HG02840 (cell line): ENCODE data around the gene HAT1.
A peak's percentile ranks its signal among the peaks of the same experiment; 100 is the strongest.
"Not testable (repeated sequence)": the region's sequence is repeated elsewhere in the genome, so short reads cannot be mapped to it uniquely, and the experiment has no call there.

Source experiments
- ATAC-seq: cut with Tn5 transposase; IDR thresholded peaks from one replicate; pipeline ENCODE4 v1.9.1; 2021; ENCODE audit warnings: mild to moderate bottlenecking, moderate library complexity, moderate number of reproducible peaks; ENCODE audit not compliant: unreplicated experiment, low FRiP score

Gene HAT1, protein sequence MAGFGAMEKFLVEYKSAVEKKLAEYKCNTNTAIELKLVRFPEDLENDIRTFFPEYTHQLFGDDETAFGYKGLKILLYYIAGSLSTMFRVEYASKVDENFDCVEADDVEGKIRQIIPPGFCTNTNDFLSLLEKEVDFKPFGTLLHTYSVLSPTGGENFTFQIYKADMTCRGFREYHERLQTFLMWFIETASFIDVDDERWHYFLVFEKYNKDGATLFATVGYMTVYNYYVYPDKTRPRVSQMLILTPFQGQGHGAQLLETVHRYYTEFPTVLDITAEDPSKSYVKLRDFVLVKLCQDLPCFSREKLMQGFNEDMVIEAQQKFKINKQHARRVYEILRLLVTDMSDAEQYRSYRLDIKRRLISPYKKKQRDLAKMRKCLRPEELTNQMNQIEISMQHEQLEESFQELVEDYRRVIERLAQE

GRCh38 chr2:171922230-171923022 is at the start of gene HAT1:
TSS of gene HAT1 (plus strand) at chr2:171922461. CDS start at chr2:171922501, 40 bp downstream.
- peak; percentile 95 for ATAC-seq

GRCh38 chr2:171874517-171874916 is 47.7 kb upstream of the HAT1 start:
- no peak for ATAC-seq

- no peak for ATAC-seq
These were observed 47.3 kb upstream of the HAT1 start for GRCh38 chr2:171874963-171875362.

DNA sequence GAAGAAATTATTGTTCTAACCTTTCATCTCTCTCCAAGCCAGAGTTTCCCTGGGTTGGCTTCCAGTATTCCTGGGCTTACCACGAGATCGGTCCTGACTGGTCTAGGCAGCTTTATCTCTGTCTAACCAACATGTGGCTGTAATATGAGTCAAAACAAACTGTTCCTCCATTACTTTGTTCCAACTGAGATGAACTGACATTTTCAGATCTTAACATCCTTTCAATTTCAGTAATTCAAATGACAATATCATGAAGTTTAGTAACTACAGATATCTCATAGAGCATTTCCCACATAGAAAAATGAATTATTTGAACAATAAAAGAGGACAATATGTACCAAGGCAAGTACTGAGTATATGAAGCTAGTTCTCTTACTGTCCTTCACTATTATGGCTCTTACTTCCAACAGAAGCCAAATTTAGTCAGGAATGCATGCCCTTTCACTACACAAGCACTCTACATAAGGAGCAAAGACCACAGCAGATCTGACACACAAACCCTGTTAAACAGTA is 43.7 kb upstream of the HAT1 start:
- no peak for ATAC-seq

DNA sequence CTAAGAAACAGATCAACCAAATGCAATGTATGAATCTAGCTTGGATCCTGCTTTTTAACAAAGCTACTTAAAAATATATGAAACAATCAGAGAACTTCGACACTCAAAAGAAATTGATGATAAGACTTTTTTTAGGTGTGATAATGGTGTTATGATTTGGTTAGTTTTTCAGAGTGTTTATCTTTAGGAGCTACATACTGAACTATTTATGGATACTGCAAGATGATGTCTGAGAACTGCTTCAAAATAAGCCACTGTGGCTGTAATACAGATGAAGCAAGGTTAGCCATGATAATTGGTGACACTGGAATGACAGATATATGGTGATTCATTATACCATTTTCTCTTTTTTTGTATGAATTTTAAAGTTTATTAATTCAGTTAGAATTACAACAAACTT is 42.4 kb upstream of the HAT1 start:
- no peak for ATAC-seq

DNA sequence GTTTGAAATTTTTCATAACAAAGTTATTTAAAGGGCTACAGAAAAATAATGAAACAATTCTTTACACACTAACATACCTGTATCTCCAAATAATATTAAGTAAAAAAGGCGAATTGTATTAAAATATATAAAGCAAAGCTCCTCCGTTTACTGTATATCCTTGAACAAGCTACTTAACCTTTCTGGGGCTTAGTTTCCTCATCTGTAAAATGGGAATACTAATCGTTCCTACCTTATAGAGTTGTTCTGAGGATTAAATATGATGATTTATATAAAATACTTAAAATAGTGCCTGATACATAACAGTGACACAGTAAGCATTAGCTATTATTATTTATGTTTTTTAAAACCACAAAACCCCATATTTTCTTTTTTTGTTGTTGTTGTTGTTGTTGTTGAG is 41.5 kb upstream of the HAT1 start:
- no peak for ATAC-seq

GRCh38 chr2:171882089-171882769 is 40.0 kb upstream of the HAT1 start:
- no peak for ATAC-seq

- no peak for ATAC-seq
These were observed 38.9 kb upstream of the HAT1 start for GRCh38 chr2:171883275-171883893.

DNA sequence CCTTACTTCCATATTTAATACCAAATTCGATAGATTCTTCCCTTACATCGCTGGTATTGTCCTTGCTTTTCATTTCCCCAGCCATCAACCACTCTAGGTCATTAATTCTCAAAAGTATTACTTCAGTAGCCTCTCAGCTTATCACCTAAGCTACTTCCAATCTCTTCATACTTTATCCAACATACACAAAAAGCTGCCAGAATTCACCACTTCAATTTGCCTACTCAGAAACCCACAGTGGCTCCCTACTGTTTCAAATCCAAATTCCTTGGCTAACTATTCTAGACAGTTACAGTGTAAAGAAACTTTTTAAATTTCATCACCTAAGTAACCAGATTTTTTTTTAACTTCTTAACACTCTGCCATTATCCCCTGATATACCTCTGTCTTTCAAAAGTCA is 32.9 kb upstream of the HAT1 start:
- no peak for ATAC-seq

DNA sequence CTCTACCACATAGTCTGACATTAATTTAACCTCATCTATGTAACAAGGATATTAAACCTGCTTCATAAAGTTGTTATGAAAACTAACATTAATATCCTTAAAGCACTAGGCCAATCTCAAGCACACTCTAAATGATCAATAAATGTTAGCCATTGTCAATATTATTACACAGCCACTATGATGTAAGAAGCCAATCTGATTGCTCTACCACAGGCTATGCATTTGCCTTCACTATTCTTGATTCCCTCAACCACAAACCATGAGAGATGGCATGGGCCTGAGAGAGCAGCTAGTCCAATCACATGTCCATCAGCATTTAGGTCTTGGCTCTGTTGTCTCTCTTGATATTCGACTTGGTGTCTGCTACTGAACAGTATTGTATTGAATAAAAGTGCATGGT is 32.5 kb upstream of the HAT1 start:
- ATAC-seq = no peak

GRCh38 chr2:171893196-171893823 is 29.0 kb upstream of the HAT1 start:
- ATAC-seq = no peak

GRCh38 chr2:171893824-171894611 is 28.2 kb upstream of the HAT1 start, which contains the start of gene SLC25A12:
TSS of gene SLC25A12 (minus strand) at chr2:171894244. CDS start at chr2:171894214, 30 bp downstream.
- peak; percentile 87 for ATAC-seq

DNA sequence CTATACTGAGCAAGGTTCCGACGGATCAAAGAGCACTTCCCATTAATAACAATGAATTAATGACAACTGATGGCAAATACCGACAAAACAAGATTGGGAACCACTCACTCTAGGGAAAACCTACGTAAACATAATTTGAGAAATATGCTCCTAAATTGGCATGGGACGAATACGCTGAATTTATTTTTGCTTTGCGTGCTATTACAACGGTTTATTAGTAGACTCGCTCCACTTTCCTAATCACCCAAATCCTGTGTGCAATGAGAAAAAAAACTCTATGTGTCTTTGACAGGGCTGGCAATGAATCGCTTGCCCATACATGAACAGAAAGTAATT is 27.7 kb upstream of the HAT1 start:
- ATAC-seq = no peak

DNA sequence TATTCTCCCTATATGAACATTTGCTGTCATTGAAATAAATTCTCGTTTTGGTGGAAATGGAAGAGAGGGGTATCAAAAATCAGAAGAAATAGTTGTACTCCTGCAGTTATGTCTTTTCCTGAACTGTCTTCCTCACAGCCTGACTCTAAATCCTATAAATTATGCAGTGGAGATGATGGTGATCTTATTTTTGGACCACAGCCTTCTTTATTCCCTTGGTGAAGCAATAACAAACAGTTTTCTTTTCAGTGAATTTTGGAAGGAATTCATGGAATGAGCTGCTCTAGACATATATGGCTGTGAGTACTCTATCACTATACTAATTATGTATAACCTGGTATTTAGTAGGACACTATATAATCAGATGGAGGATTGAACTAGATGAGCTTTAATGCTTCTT is 26.5 kb upstream of the HAT1 start:
- no peak for ATAC-seq

DNA sequence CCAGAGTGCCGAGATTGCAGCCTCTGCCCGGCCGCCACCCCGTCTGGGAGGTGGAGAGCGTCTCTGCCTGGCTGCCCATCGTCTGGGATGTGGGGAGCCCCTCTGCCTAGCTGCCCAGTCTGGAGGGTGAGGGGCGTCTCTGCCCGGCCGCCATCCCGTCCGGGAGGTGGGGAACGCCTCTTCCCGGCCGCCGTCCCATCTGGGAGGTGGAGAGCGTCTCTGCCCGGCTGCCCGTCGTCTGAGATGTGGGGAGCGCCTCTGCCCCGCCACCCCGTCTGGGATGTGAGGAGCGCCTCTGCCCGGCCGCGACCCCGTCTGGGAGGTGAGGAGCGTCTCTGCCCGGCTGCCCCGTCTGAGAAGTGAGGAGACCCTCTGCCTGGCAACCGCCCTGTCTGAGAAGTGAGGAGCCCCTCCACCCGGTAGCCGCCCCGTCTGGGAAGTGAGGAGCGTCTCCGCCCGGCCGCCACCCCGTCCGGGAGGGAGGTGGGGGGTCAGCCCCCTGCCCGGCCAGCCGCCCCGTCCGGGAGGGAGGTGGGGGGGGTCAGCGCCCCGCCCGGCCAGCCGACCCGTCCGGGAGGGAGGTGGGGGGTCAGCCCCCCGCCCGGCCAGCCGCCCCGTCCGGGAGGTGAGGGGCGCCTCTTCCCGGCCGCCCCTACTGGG is 22.5 kb upstream of the HAT1 start:
- not testable (repeated sequence) for ATAC-seq

GRCh38 chr2:171902840-171903420 is 19.3 kb upstream of the HAT1 start:
- no peak for ATAC-seq

DNA sequence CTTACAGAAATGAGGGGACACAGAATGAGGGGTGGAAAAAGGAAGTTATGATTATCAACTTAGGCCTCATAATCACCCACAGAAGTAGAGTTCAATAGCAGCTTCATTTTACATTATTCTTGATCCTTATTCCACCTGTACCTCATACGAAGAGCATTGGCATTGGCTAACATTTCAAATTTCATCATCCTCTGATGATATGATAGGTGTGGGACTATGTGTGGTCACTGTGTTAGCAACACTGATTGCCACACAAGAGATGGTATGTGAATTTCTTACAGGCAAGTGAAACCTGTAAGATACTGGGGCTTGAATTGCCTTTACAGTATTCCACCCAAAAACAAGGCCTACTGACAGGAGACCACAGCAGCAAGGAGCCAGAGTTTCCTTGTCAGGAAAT is 14.0 kb upstream of the HAT1 start:
- no peak for ATAC-seq

- no peak for ATAC-seq
These were observed 13.0 kb upstream of the HAT1 start for GRCh38 chr2:171909266-171909665.
